GM12878 (cell line): ENCODE results near the gene ATG10. TPM values are rescaled to one million over a fixed set of nuclear protein-coding genes. Genes with fewer than 3 reads are reported as not detected.

ENCODE experiments used
- ATAC-seq: fragments of 200-7000 bp; cut with Tn5 transposase; 3 replicates; pipeline ENCODE4 v1.9.1; 2020; ENCODE audit warnings: mild to moderate bottlenecking, moderate library complexity
- BruUV-seq: library from RNA; stranded (reverse); fragments of 400-500 nt; replicated peaks from 2 replicates; lab custom pipeline; 2021; lab: Mats Ljungman, UMichigan
- CTCF ChIA-PET: fragments of 300-600 bp; sonication (Branson Sonifier 250); formaldehyde crosslinking; extraction: SDS; loops from one replicate; lab custom pipeline; 2021; ENCODE audit warnings: inconsistent platforms; lab: Yijun Ruan, JAX
- POLR2A ChIA-PET: fragments of 350-600 bp; formaldehyde crosslinking; extraction: SDS; loops from one replicate; lab custom pipeline; 2021; ENCODE audit warnings: inconsistent platforms; lab: Charles Lee
- RAD21 ChIA-PET: fragments of 300-600 bp; sonication (Branson Sonifier 250); formaldehyde crosslinking; loops from one replicate; lab custom pipeline; 2023; ENCODE audit warnings: antibody characterized with exemption; ENCODE audit not compliant: unreplicated experiment; lab: Charles Lee
- SMC1A ChIA-PET: fragments of 300-600 bp; sonication (Branson Sonifier 250); formaldehyde crosslinking; loops from one replicate; lab custom pipeline; 2023; ENCODE audit not compliant: unreplicated experiment, uncharacterized antibody; lab: Charles Lee
- DNase-seq: peaks from one replicate; pipeline ENCODE4 v3.0.0-alpha.2; 2011; ENCODE audit warnings: low read depth, low spot score
- FAIRE-seq: peaks from 3 replicates; lab custom pipeline; 2011; peaks lifted over from hg19 to GRCh38; lab: Jason Lieb, UNC
- H2AFZ ChIP-seq: 2 replicates; pipeline ENCODE4 v1.6.0; 2011; ENCODE audit warnings: low read depth, low read length, control low read depth; ENCODE audit not compliant: control insufficient read depth
- H3K27ac ChIP-seq: 2 replicates; pipeline ENCODE4 v1.5.1; 2011; ENCODE audit warnings: control low read depth; ENCODE audit not compliant: control insufficient read depth, insufficient read depth
- H3K27me3 ChIP-seq, 2 experiments: replicated peaks in 1 of 2; 2 replicates each; pipeline versions ENCODE4 v1.6.0 to v1.6.1; 2011; ENCODE audit warnings: low read length in 1 of 2; ENCODE audit not compliant: control insufficient read depth in 2 of 2, insufficient read depth in 2 of 2
- H3K36me3 ChIP-seq, 2 experiments: 2 replicates each; pipeline ENCODE4 v1.5.1; 2011; ENCODE audit warnings: low read length in 1 of 2; ENCODE audit not compliant: control insufficient read depth in 2 of 2, insufficient read depth in 2 of 2
- H3K4me1 ChIP-seq: 2 replicates; pipeline ENCODE4 v1.6.1; 2011; ENCODE audit warnings: mild to moderate bottlenecking, low read length, moderate library complexity, mixed read lengths; ENCODE audit not compliant: control insufficient read depth, insufficient read depth
- H3K4me2 ChIP-seq: 2 replicates; pipeline ENCODE4 v1.6.0; 2011; ENCODE audit warnings: control low read depth; ENCODE audit not compliant: control insufficient read depth, insufficient read depth
- H3K4me3 ChIP-seq: fragments of 200-600 bp; sonication (generic); 2 replicates; pipeline ENCODE4 v1.5.1; 2016
- H3K79me2 ChIP-seq: 2 replicates; pipeline ENCODE4 v1.6.0; 2011; ENCODE audit warnings: low read length; ENCODE audit not compliant: control insufficient read depth, insufficient read depth
- H3K9ac ChIP-seq: 2 replicates; pipeline ENCODE4 v1.8.0; 2011; ENCODE audit warnings: low read length, control low read depth, mixed read lengths; ENCODE audit not compliant: control insufficient read depth, insufficient read depth
- H3K9me3 ChIP-seq: replicated peaks from 3 replicates; pipeline ENCODE4 v1.5.1; 2011; ENCODE audit warnings: mild to moderate bottlenecking, low read length; ENCODE audit not compliant: control insufficient read depth, insufficient read depth
- H4K20me1 ChIP-seq: 2 replicates; pipeline ENCODE4 v1.6.0; 2011; ENCODE audit not compliant: control insufficient read depth, insufficient read depth
- BMI1 ChIP-seq: fragments of 450-650 bp; IDR thresholded peaks from 2 replicates; pipeline ENCODE4 v1.6.1; 2016; ENCODE audit warnings: mild to moderate bottlenecking, moderate library complexity, borderline replicate concordance
- CEBPB ChIP-seq, 2 experiments: fragments of 150-350 bp in 1 of 2; IDR thresholded peaks; 2 replicates each; pipeline ENCODE4 v1.6.1; 2012 to 2014; ENCODE audit warnings: low read depth in 2 of 2, low read length in 2 of 2, borderline replicate concordance in 1 of 2, inconsistent platforms in 1 of 2
- KDM1A ChIP-seq: fragments of 200-600 bp; sonication (generic); IDR thresholded peaks from 2 replicates; pipeline ENCODE4 v1.6.1; 2016; ENCODE audit warnings: borderline replicate concordance
- MEF2A ChIP-seq: IDR thresholded peaks from 2 replicates; pipeline ENCODE4 v1.6.1; 2011; ENCODE audit warnings: low read depth, mild to moderate bottlenecking, low read length, moderate library complexity; ENCODE audit not compliant: insufficient read depth
- YY1 ChIP-seq: IDR thresholded peaks from 2 replicates; pipeline ENCODE4 v1.6.1; 2011; ENCODE audit warnings: low read depth, mild to moderate bottlenecking, low read length
- WGBS: methylation state at CpG from one replicate; pipeline ENCODE4 v1.1.6; 2016; ENCODE audit warnings: low lambda C conversion rate; ENCODE audit not compliant: insufficient replicate concordance, insufficient coverage; ENCODE audit errors: missing lambda C conversion rate; 5-methylcytosine and 5-hydroxymethylcytosine counted together
- in situ Hi-C: fragments of 300-500 bp; cut with MboI; formaldehyde crosslinking; loops from 9 replicates; pipeline ENCODE4 v1.14.3; 2018; ENCODE audit warnings: mixed read lengths
- intact Hi-C: fragments of 100-400 bp; cut with micrococcal nuclease; formaldehyde crosslinking; loops from one replicate; pipeline ENCODE4 v1.14.2; 2022; ENCODE audit not compliant: unreplicated experiment
- polyA plus RNA-seq, 11 experiments: library from polyadenylated mRNA; depleted of rRNA in 4 of 11; unstranded in 6 of 11; stranded (reverse) in 5 of 11; fragments of >200 nt; fragmentation: Nextera tagmentation in 4 of 11; fragmentation: Illumina TruSeq in 1 of 11; extraction: Ambion mirVana in 4 of 11; extraction: Trizol in 1 of 11; gene quantifications; 1 replicate in 1 of 11; 2 replicates in 10 of 11; pipeline versions ENCODE4 v1.2.1 to v1.2.3, GENCODE V29; 2011 to 2016; ENCODE audit warnings: inconsistent platforms in 2 of 11, missing spikeins in 2 of 11, low read depth in 1 of 11
- total RNA-seq, 4 experiments: library from RNA; depleted of rRNA in 3 of 4; stranded (reverse); fragments of >200 nt in 3 of 4; fragmentation: Illumina TruSeq in 1 of 4; extraction: Trizol in 1 of 4; gene quantifications; 2 replicates each; pipeline versions ENCODE4 v1.2.1 to v1.2.3, GENCODE V29; 2013 to 2021
- TF ChIP-seq, protein P1 (sequence below): fragments of 450-650 bp; formaldehyde crosslinking; IDR thresholded peaks from 2 replicates; pipeline ENCODE4 v1.5.0; 2022; ENCODE audit warnings: mild to moderate bottlenecking, missing genetic modification characterization
- TF ChIP-seq, protein P2 (sequence below): IDR thresholded peaks from 2 replicates; pipeline ENCODE4 v1.6.1; 2012; ENCODE audit warnings: low read length, inconsistent platforms
- TF ChIP-seq, protein P3 (sequence below), 3 experiments: IDR thresholded peaks in 2 of 3; conservative IDR thresholded peaks in 1 of 3; 2 replicates each; pipeline ENCODE4 v1.5.1; 2011; ENCODE audit warnings: low read depth in 3 of 3, low read length in 3 of 3, mild to moderate bottlenecking in 3 of 3, control low read depth in 2 of 3, moderate library complexity in 2 of 3, inconsistent platforms in 1 of 3, mixed read lengths in 1 of 3; ENCODE audit not compliant: control insufficient read depth in 2 of 3, insufficient read depth in 1 of 3; ENCODE audit errors: extremely low read depth in 1 of 3
- TF ChIP-seq, protein P4 (sequence below): fragments of 450-650 bp; IDR thresholded peaks from 2 replicates; pipeline ENCODE4 v1.6.1; 2017; ENCODE audit warnings: mild to moderate bottlenecking, moderate library complexity

The ATG10 gene
- total and polyA plus RNA-seq, 10 of the 15 experiments (the other 5 are each of a cell fraction or from before 2014, with no cell fraction given), result 3.8 to 14.4 (median 6.5) TPM

DNA sequence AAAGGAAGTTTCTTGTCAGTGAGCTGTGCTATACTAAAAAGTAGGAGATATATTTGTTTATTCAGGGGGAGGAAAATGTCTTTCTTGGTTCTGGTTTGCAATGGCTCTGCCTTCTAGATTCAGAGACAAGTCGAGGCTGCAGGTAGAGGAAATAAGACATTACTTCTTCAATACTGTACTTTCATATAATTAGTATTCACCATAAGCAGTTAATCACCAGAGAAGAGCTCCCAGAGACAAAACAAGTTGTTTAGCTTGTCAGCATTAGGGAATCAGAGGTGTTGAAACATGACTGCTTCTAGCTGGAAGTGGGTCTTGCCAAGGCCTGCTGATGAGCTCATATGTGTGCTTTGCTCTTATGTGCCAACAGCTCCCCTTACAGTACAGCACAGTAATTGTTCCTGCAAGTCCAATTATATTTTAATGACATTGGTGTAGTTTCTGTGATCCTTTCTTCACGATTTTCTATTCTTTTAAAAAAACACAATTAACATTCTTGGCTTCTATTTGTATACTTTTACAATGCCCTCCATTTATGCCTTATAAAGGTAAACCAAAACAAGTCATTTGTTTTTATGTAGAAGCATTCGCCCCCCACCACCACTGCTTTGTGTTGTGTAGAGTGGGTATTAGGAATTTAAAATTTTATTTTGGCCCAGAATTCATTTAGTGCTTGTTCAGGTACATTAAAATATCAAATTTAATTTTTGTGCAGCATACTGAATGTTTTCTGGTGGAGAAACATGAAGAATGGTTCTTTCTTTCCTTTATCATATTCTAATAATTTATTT is 194.1 kb downstream of the ATG10 start:
- no peaks in the 10 kb centered on the region for H4K20me1 ChIP-seq
- DNase-seq (peak; percentile 39), ATAC-seq (peak; percentile 92), FAIRE-seq (peak; percentile 54)
- no peak overlapping the region for H3K9ac ChIP-seq
- intact Hi-C loops (loop anchor here (1.0 to 2.0 kb wide), 6 partner anchors 59 to 741 kb away; partner anchors contain the start of genes ATG10 and SSBP2), in situ Hi-C loops (no loop called here)
- SMC1A ChIA-PET, result interaction anchor here (0.6 to 3.6 kb wide), 57 partner anchors 7 to 864 kb away, joined by 3 to 122 read pairs (median 5); partner anchors contain the start of genes SSBP2 and ZCCHC9
- CTCF ChIA-PET, result interaction anchor here (0.6 to 3.6 kb wide), 76 partner anchors 8 to 970 kb away, joined by 3 to 113 read pairs (median 4); partner anchors contain the start of genes SSBP2 and ZCCHC9
- no peak overlapping the region; the same call in 1 of the 2 replicates for H3K27ac ChIP-seq
- RAD21 ChIA-PET, result interaction anchor here (0.6 to 3.6 kb wide), 56 partner anchors 8 to 1478 kb away, joined by 3 to 113 read pairs (median 4); partner anchors contain the start of gene SSBP2
- no peak overlapping the region for H3K4me2 ChIP-seq
- H2AFZ ChIP-seq, result peak overlapping the region; percentile 50
- H3K27me3 ChIP-seq, result no peaks in the 10 kb centered on the region
- no TSS peak for BruUV-seq
- no peaks in the 10 kb centered on the region for H3K79me2 ChIP-seq
- H3K36me3 ChIP-seq, result no peaks in the 10 kb centered on the region
- peaks cover 12% of the 10 kb centered on the region; the same call in 1 of the 2 replicates for H3K4me1 ChIP-seq
- whole genome bisulfite sequencing, result 61% methylated on average over 3 of the region's 3 CpGs
- POLR2A ChIA-PET, result interaction anchor here (1.7 to 1.8 kb wide), 2 partner anchors 415 to 740 kb away, joined by 7 to 9 read pairs; partner anchors contain the start of gene SSBP2
- no peaks in the 10 kb centered on the region for H3K9me3 ChIP-seq
- no peak overlapping the region for H3K4me3 ChIP-seq
- TF ChIP-seq, protein P1, sequence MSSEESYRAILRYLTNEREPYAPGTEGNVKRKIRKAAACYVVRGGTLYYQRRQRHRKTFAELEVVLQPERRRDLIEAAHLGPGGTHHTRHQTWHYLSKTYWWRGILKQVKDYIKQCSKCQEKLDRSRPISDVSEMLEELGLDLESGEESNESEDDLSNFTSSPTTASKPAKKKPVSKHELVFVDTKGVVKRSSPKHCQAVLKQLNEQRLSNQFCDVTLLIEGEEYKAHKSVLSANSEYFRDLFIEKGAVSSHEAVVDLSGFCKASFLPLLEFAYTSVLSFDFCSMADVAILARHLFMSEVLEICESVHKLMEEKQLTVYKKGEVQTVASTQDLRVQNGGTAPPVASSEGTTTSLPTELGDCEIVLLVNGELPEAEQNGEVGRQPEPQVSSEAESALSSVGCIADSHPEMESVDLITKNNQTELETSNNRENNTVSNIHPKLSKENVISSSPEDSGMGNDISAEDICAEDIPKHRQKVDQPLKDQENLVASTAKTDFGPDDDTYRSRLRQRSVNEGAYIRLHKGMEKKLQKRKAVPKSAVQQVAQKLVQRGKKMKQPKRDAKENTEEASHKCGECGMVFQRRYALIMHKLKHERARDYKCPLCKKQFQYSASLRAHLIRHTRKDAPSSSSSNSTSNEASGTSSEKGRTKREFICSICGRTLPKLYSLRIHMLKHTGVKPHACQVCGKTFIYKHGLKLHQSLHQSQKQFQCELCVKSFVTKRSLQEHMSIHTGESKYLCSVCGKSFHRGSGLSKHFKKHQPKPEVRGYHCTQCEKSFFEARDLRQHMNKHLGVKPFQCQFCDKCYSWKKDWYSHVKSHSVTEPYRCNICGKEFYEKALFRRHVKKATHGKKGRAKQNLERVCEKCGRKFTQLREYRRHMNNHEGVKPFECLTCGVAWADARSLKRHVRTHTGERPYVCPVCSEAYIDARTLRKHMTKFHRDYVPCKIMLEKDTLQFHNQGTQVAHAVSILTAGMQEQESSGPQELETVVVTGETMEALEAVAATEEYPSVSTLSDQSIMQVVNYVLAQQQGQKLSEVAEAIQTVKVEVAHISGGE (CRISPR knock-in tag), result no peak
- TF ChIP-seq MEF2A, result 0 out of 2 replicates have a peak, but pooled peaks have one; percentile 7
- TF ChIP-seq YY1, result peak; percentile 38; the same call in 1 of the 2 replicates
- no peak for TF ChIP-seq CEBPB (IDR thresholded peaks at IDR 0.05; ENCODE audit: borderline replicate concordance in 1 of 2, low read depth in 2 of 2, low read length in 2 of 2)
- TF ChIP-seq BMI1, result no peak
- TF ChIP-seq, protein P2, sequence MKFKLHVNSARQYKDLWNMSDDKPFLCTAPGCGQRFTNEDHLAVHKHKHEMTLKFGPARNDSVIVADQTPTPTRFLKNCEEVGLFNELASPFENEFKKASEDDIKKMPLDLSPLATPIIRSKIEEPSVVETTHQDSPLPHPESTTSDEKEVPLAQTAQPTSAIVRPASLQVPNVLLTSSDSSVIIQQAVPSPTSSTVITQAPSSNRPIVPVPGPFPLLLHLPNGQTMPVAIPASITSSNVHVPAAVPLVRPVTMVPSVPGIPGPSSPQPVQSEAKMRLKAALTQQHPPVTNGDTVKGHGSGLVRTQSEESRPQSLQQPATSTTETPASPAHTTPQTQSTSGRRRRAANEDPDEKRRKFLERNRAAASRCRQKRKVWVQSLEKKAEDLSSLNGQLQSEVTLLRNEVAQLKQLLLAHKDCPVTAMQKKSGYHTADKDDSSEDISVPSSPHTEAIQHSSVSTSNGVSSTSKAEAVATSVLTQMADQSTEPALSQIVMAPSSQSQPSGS, result 0 out of 2 replicates have a peak, but pooled peaks have one; percentile 43
- no peak for TF ChIP-seq KDM1A
- TF ChIP-seq, protein P3, sequence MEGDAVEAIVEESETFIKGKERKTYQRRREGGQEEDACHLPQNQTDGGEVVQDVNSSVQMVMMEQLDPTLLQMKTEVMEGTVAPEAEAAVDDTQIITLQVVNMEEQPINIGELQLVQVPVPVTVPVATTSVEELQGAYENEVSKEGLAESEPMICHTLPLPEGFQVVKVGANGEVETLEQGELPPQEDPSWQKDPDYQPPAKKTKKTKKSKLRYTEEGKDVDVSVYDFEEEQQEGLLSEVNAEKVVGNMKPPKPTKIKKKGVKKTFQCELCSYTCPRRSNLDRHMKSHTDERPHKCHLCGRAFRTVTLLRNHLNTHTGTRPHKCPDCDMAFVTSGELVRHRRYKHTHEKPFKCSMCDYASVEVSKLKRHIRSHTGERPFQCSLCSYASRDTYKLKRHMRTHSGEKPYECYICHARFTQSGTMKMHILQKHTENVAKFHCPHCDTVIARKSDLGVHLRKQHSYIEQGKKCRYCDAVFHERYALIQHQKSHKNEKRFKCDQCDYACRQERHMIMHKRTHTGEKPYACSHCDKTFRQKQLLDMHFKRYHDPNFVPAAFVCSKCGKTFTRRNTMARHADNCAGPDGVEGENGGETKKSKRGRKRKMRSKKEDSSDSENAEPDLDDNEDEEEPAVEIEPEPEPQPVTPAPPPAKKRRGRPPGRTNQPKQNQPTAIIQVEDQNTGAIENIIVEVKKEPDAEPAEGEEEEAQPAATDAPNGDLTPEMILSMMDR (IDR thresholded peaks at IDR 0.05 in 2 of 3, conservative IDR thresholded peaks at IDR 0.05 in 1 of 3; ENCODE audit: control insufficient read depth in 2 of 3, extremely low read depth in 1 of 3, insufficient read depth in 1 of 3, low read depth in 3 of 3, low read length in 3 of 3), result peak; percentile 64 to 90 (median 67)
- TF ChIP-seq, protein P4, sequence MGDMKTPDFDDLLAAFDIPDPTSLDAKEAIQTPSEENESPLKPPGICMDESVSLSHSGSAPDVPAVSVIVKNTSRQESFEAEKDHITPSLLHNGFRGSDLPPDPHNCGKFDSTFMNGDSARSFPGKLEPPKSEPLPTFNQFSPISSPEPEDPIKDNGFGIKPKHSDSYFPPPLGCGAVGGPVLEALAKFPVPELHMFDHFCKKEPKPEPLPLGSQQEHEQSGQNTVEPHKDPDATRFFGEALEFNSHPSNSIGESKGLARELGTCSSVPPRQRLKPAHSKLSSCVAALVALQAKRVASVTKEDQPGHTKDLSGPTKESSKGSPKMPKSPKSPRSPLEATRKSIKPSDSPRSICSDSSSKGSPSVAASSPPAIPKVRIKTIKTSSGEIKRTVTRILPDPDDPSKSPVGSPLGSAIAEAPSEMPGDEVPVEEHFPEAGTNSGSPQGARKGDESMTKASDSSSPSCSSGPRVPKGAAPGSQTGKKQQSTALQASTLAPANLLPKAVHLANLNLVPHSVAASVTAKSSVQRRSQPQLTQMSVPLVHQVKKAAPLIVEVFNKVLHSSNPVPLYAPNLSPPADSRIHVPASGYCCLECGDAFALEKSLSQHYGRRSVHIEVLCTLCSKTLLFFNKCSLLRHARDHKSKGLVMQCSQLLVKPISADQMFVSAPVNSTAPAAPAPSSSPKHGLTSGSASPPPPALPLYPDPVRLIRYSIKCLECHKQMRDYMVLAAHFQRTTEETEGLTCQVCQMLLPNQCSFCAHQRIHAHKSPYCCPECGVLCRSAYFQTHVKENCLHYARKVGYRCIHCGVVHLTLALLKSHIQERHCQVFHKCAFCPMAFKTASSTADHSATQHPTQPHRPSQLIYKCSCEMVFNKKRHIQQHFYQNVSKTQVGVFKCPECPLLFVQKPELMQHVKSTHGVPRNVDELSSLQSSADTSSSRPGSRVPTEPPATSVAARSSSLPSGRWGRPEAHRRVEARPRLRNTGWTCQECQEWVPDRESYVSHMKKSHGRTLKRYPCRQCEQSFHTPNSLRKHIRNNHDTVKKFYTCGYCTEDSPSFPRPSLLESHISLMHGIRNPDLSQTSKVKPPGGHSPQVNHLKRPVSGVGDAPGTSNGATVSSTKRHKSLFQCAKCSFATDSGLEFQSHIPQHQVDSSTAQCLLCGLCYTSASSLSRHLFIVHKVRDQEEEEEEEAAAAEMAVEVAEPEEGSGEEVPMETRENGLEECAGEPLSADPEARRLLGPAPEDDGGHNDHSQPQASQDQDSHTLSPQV, result no peak; the same call in 1 of the 2 replicates
